ENCODE results near the gene ANKRD2. TPM values are rescaled to one million over a fixed set of nuclear protein-coding genes. Genes with fewer than 3 reads are reported as not detected.
A peak's percentile ranks its signal among the peaks of the same experiment; 100 is the strongest.

The ANKRD2 gene
- polyA plus RNA-seq, 1 donor, result 0.13 TPM

DNA sequence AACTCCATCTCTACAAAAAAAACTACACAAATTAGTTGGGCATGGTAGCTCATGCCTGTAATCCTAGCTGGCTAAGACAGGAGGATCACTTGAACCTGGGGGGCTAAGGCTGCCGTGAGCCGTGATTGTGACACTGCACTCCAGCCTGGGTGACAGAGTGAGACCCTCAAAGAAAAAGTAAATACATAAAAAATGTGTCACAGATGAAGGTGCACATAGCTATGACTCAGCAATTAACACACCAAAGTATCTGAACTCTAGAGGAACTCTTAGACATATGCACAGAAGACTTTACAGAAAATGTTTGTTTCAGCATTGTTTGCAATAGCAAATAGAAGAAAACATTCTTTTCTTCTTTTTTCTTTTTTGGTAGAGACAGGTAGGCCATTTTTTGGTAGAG, 25.2 kb downstream of the ANKRD2 start:
- Histone ChIP-seq H3K27ac (ENCODE audit: low read length) (no peak overlapping the region), H3K9me3 (ENCODE audit: control insufficient read depth, low read depth, low read length) (no peaks in the 10 kb centered on the region), H3K36me3 (ENCODE audit: control insufficient read depth, insufficient read depth, low read length) (no peaks in the 10 kb centered on the region), H3K4me1 (ENCODE audit: control insufficient read depth, insufficient read depth, low read length) (no peaks in the 10 kb centered on the region), H3K27me3 (ENCODE audit: control insufficient read depth, insufficient read depth, low read length) (no peaks in the 10 kb centered on the region), H3K4me3 (ENCODE audit: low read length) (no peak overlapping the region)
- no peak for DNase-seq
- no CpG with 5 or more reads among the region's 2 CpGs for WGBS (ENCODE audit: insufficient coverage, low lambda C conversion rate)

DNA sequence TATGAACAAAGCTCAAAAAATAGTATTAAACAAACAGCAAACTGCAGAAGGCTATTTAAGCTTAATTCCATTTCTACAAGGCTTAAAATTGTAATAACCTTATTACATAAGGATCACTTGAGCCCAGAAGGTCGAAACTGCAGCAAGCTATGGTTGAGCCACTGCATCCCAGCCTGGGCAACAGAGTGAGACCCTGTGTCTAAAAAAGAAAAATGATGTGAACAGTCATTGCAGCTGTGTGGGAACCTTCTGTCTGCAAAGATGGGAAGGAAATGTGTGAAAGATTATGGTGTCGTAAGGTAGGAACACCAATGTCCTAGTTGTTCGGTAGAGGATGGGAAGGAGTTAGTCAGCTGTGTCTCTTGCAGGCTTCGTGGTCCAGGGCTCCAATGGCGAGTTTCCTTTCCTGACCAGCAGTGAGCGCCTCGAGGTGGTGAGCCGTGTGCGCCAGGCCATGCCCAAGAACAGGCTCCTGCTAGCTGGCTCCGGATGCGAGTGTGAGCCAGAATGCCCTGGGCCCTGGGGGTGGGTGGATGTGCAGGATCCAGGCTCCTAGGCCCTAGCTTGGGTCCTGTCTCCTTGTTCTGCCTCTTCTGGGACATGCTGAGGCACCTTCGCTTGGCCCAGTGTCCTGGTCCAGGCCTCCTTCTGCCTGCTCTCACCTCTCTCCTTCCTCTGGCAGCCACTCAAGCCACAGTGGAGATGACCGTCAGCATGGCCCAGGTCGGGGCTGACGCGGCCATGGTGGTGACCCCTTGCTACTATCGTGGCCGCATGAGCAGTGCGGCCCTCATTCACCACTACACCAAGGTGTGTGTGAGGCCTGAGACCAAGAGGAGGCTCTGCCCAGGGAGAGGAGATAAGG, 26.1 kb downstream of the ANKRD2 start:
- no peak overlapping the region for H3K4me3 ChIP-seq (ENCODE audit: low read length)
- no peaks in the 10 kb centered on the region for H3K4me1 ChIP-seq (ENCODE audit: control insufficient read depth, insufficient read depth, low read length)
- no peaks in the 10 kb centered on the region for H3K36me3 ChIP-seq (ENCODE audit: control insufficient read depth, insufficient read depth, low read length)
- H3K9me3 ChIP-seq (ENCODE audit: control insufficient read depth, low read depth, low read length), result no peaks in the 10 kb centered on the region
- H3K27me3 ChIP-seq (ENCODE audit: control insufficient read depth, insufficient read depth, low read length), result no peaks in the 10 kb centered on the region
- no peak for DNase-seq
- H3K27ac ChIP-seq (ENCODE audit: low read length), result no peak overlapping the region
- no CpG with 5 or more reads among the region's 19 CpGs for WGBS (ENCODE audit: insufficient coverage, low lambda C conversion rate)

DNA sequence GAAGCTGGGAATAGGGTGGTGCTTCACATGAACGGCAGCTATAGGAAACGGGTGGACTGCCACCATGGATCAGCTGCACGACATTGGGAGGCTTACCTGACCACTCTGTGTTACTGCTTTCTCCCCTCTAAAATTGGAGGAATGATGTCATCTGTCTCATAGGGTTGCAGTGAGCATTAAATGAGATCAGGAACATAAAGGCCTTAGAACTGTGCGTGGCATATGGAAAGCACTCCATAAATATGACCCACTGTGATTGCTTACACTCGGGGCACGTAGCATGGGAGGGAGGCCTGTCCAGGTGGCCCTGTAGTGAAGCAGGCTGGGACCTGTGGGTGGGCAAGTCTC, 26.7 kb downstream of the ANKRD2 start:
- no peaks in the 10 kb centered on the region for H3K9me3 ChIP-seq (ENCODE audit: control insufficient read depth, low read depth, low read length)
- DNase-seq, result no peak
- H3K4me3 ChIP-seq (ENCODE audit: low read length), result no peak overlapping the region
- no peak overlapping the region for H3K27ac ChIP-seq (ENCODE audit: low read length)
- no CpG with 5 or more reads among the region's 6 CpGs for WGBS (ENCODE audit: insufficient coverage, low lambda C conversion rate)
- H3K4me1 ChIP-seq (ENCODE audit: control insufficient read depth, insufficient read depth, low read length), result no peaks in the 10 kb centered on the region
- H3K36me3 ChIP-seq (ENCODE audit: control insufficient read depth, insufficient read depth, low read length), result no peaks in the 10 kb centered on the region
- H3K27me3 ChIP-seq (ENCODE audit: control insufficient read depth, insufficient read depth, low read length), result no peaks in the 10 kb centered on the region

DNA sequence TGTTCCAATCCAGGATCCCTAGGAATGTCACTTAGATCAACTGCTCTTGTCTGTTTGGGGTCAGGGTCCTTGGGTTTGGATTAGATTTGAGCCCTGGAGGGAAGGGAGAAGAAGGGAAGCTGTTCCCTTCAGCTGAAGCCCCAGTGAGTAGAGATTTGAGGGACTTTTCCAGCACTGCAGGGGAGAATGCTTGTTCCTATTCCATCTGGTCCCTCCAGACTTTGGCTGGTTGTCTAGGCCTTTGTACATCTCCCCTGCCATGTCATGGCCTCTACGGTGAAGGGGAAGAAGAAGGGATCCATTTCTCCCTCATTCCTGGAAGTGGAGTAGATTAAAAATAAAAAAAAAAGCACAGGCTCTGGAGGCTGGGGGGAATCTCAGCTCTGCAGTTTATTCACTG, 28.0 kb downstream of the ANKRD2 start:
- Histone ChIP-seq H3K36me3 (ENCODE audit: control insufficient read depth, insufficient read depth, low read length) (no peaks in the 10 kb centered on the region), H3K9me3 (ENCODE audit: control insufficient read depth, low read depth, low read length) (no peaks in the 10 kb centered on the region), H3K27me3 (ENCODE audit: control insufficient read depth, insufficient read depth, low read length) (no peaks in the 10 kb centered on the region), H3K4me3 (ENCODE audit: low read length) (no peak overlapping the region), H3K4me1 (ENCODE audit: control insufficient read depth, insufficient read depth, low read length) (no peaks in the 10 kb centered on the region), H3K27ac (ENCODE audit: low read length) (no peak overlapping the region)
- no CpG with 5 or more reads among the region's 1 CpG for WGBS (ENCODE audit: insufficient coverage, low lambda C conversion rate)
- no peak for DNase-seq

DNA sequence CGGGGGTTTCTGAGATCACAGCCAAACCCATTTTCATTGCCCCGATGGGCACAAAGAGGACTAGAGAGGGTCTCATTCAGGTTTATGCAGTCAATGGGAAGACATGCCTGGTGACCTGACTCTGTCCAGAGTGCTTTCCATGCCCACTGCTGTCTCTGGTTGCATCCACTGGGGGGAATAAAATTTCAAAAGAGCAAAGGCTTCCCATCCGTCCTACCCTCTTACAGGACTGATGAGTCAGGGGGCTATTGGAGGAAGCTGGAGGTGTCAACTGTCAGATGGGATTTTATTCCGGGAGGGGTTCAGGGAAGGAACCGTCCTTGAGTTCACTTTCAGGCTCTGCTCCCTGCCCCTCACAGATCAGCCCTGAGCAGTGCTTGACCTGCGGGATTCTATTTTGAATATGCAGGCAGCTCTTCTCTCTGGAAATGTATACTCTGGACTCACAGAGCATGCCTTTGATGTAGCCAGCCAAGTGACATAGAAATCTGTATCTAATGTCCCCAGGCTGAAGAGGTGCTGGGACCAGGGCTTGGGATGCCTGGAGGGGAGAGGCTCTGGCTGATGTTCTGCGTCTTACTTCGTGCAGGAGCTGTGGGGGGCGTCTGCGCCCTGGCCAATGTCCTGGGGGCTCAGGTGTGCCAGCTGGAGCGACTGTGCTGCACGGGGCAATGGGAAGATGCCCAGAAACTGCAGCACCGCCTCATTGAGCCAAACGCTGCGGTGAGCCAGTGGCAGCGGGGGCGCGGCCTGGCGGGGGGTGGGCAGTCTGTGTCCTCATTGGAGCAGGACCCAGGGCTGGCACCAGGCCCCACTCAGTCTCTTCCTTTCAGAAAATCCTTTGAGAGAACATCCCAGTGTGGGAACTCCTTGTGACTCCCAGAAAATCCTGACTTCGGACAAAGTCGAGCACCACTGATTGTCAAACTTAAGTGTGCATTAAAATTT, 29.0 kb downstream of the ANKRD2 start:
- WGBS (ENCODE audit: insufficient coverage, low lambda C conversion rate), result 100% methylated on average over 1 of the region's 21 CpGs
- H3K4me1 ChIP-seq (ENCODE audit: control insufficient read depth, insufficient read depth, low read length), result no peaks in the 10 kb centered on the region
- H3K4me3 ChIP-seq (ENCODE audit: low read length), result no peak overlapping the region
- no peaks in the 10 kb centered on the region for H3K9me3 ChIP-seq (ENCODE audit: control insufficient read depth, low read depth, low read length)
- no peaks in the 10 kb centered on the region for H3K36me3 ChIP-seq (ENCODE audit: control insufficient read depth, insufficient read depth, low read length)
- no peak overlapping the region for H3K27ac ChIP-seq (ENCODE audit: low read length)
- no peak for DNase-seq
- H3K27me3 ChIP-seq (ENCODE audit: control insufficient read depth, insufficient read depth, low read length), result no peaks in the 10 kb centered on the region

DNA sequence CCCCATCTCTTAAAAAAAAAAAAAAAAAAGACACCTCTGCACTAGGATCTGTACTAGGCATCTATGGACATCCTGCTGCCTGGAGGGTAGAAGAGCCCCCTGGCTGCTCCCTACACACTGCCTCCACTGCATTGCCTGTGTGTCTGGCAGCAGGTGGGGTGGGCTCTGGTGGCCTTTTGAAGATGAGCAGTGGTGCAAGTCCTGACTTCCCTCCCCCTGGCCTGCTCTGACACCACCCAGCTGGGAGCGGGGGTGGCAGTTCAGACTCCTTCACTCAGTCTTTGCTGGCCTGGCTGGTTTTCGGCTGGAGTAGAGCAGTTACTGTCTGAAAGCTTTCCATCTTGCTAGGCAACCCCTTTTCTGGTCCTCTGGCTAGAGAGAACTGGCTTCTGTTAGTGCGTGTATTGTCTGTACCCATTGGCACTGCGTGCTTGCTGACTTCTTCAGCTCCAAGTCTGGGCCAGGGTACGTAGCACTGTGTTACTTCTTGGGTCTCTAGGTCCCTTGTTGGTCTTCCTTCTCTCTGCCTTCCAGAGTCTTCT, 34.6 kb downstream of the ANKRD2 start:
- H3K9me3 ChIP-seq (ENCODE audit: control insufficient read depth, low read depth, low read length), result no peaks in the 10 kb centered on the region
- no peak overlapping the region for H3K4me3 ChIP-seq (ENCODE audit: low read length)
- H3K27ac ChIP-seq (ENCODE audit: low read length), result no peak overlapping the region
- no peaks in the 10 kb centered on the region for H3K4me1 ChIP-seq (ENCODE audit: control insufficient read depth, insufficient read depth, low read length)
- no peaks in the 10 kb centered on the region for H3K27me3 ChIP-seq (ENCODE audit: control insufficient read depth, insufficient read depth, low read length)
- 90% methylated on average over 2 of the region's 5 CpGs for WGBS (ENCODE audit: insufficient coverage, low lambda C conversion rate)
- no peaks in the 10 kb centered on the region for H3K36me3 ChIP-seq (ENCODE audit: control insufficient read depth, insufficient read depth, low read length)
- no peak for DNase-seq

DNA sequence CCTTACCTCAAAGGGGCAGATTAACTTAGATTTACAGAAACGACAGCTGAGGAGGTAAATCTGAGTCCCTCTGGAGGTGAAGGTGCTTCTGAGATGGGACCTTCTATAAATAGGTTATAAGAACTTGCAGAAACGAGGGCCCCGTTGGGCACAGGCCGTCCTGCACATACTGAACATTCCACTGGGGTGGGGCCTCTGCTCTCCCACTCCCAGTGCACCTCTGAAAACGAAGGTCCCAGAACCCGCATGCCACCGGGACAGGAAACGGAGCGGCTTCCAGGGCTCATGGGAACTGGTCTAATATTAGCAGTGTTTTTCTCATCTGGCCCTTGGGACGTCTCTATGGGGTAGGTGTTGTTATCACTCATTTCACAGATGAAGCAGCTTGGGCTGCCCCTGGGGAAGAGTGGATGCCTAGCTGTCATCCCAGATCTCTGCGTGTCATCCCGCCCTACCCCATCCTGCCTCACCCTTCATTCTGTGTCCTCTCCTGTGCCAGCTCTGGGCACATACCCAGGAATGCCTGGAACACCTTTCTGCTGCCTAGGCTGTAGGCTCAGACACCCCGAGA, 36.5 kb downstream of the ANKRD2 start:
- no peak overlapping the region for H3K4me3 ChIP-seq (ENCODE audit: low read length)
- no peaks in the 10 kb centered on the region for H3K36me3 ChIP-seq (ENCODE audit: control insufficient read depth, insufficient read depth, low read length)
- H3K4me1 ChIP-seq (ENCODE audit: control insufficient read depth, insufficient read depth, low read length), result no peaks in the 10 kb centered on the region
- H3K9me3 ChIP-seq (ENCODE audit: control insufficient read depth, low read depth, low read length), result no peaks in the 10 kb centered on the region
- no peak overlapping the region for H3K27ac ChIP-seq (ENCODE audit: low read length)
- WGBS (ENCODE audit: insufficient coverage, low lambda C conversion rate), result 100% methylated on average over 2 of the region's 13 CpGs
- DNase-seq, result no peak
- H3K27me3 ChIP-seq (ENCODE audit: control insufficient read depth, insufficient read depth, low read length), result no peaks in the 10 kb centered on the region

DNA sequence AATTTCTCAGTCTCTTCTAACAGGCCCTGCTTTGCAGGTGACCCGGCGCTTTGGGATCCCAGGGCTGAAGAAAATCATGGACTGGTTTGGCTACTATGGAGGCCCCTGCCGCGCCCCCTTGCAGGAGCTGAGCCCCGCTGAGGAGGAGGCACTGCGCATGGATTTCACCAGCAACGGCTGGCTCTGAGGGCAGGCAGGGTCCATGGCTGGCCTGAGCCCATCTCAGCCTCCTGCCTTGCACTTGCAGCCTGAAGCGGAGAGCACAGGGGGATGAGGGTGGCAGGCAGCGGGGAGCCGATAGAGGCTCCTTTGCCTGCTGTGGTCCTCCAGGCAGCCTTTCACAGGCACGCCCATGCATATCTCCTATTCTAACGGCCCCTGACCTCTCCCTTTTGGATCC, 38.9 kb downstream of the ANKRD2 start:
- Histone ChIP-seq H3K4me3 (ENCODE audit: low read length) (no peak overlapping the region), H3K27ac (ENCODE audit: low read length) (no peak overlapping the region), H3K36me3 (ENCODE audit: control insufficient read depth, insufficient read depth, low read length) (peaks cover 8% of the 10 kb centered on the region), H3K9me3 (ENCODE audit: control insufficient read depth, low read depth, low read length) (no peaks in the 10 kb centered on the region), H3K4me1 (ENCODE audit: control insufficient read depth, insufficient read depth, low read length) (no peaks in the 10 kb centered on the region), H3K27me3 (ENCODE audit: control insufficient read depth, insufficient read depth, low read length) (no peaks in the 10 kb centered on the region)
- WGBS (ENCODE audit: insufficient coverage, low lambda C conversion rate), result no CpG with 5 or more reads among the region's 12 CpGs
- DNase-seq, result no peak

DNA sequence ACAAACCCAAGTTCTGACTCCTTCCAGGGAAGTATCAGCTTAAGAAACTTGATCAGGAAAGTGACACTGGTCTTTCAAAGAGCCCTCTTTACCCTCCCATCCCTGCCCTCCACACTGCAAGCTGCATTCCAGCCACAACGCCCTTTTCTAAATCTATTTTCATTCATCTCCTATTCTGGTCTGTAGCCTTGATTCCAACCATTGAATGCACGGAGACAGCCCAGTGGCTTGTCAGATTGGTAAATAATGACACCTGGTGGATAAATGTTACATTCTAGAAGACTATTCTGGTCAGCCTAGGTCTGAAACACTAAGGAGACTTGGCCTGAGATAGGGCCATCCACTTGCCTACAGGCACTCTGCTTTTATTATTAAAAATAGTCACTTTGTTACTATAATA, 39.8 kb downstream of the ANKRD2 start:
- Histone ChIP-seq H3K27me3 (ENCODE audit: control insufficient read depth, insufficient read depth, low read length) (no peaks in the 10 kb centered on the region), H3K36me3 (ENCODE audit: control insufficient read depth, insufficient read depth, low read length) (peaks cover 8% of the 10 kb centered on the region), H3K9me3 (ENCODE audit: control insufficient read depth, low read depth, low read length) (no peaks in the 10 kb centered on the region), H3K4me3 (ENCODE audit: low read length) (no peak overlapping the region), H3K4me1 (ENCODE audit: control insufficient read depth, insufficient read depth, low read length) (no peaks in the 10 kb centered on the region), H3K27ac (ENCODE audit: low read length) (no peak overlapping the region)
- DNase-seq, result peak in 1 of 2 donors; percentile 28
- WGBS (ENCODE audit: insufficient coverage, low lambda C conversion rate), result no CpG with 5 or more reads among the region's 2 CpGs

DNA sequence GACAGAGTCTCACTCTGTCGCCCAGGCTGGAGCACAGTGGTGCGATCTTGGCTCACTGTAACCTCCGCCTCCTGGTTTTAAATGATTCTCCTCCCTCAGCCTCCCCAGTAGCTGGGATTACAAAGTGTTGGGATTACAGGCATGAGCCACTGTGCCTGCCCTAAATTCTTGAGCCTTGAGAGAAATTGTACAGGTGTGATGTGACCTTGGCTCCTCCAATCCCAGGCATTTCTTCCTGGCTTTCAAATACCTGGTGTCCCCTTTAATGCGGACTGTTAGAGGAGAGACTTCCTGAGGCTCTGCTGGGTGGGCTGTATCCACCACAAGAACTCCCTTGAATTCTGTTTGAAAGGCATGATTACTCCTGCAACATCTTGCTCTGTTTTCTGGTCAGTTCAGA, 45.7 kb downstream of the ANKRD2 start:
- Histone ChIP-seq H3K4me3 (ENCODE audit: low read length) (no peak overlapping the region), H3K9me3 (ENCODE audit: control insufficient read depth, low read depth, low read length) (no peaks in the 10 kb centered on the region), H3K36me3 (ENCODE audit: control insufficient read depth, insufficient read depth, low read length) (peaks cover 10% of the 10 kb centered on the region), H3K4me1 (ENCODE audit: control insufficient read depth, insufficient read depth, low read length) (no peaks in the 10 kb centered on the region), H3K27ac (ENCODE audit: low read length) (no peak overlapping the region), H3K27me3 (ENCODE audit: control insufficient read depth, insufficient read depth, low read length) (no peaks in the 10 kb centered on the region)
- WGBS (ENCODE audit: insufficient coverage, low lambda C conversion rate), result no CpG with 5 or more reads among the region's 4 CpGs
- no peak for DNase-seq
